AG09319 (cell line): ENCODE measurements around the gene PPY.

Source experiments
- DNase-seq: peaks from one replicate; pipeline ENCODE4 v3.0.0-alpha.2; 2010; ENCODE audit warnings: low read depth; ENCODE audit errors: extremely low read depth
- CTCF ChIP-seq: IDR thresholded peaks from 2 replicates; pipeline ENCODE4 v1.5.1; 2011; ENCODE audit warnings: low read depth, mild to moderate bottlenecking, inconsistent platforms, low read length, moderate library complexity

Gene PPY

DNA sequence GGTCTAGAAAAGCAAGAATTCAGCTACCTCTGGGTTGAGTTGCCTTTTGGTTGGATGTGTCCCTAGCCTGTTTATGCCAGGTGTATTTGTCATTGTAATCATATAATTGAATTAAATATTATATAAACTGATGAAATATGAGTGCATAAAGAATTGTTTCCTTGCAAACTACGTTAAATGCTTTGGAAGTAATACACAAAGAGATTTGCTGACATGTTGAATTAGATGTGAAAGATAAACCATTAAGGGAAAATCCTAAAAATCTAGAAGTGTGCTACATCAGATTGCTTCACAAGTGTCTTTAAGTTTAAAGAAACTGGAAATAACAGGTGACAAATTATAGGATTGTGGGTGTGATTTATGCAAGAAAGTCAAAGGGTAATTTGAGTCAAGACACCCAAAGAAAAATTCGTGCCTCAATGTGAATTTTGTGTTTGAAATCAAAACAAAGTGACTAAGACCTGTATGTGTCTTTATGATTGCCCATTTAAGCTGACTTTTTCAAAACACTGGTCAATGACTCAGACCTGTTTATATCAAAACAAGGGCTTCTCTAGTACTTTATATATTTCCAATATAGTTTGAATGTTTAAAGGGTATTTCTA is 16.6 kb upstream of the PPY start:
- no peak for TF ChIP-seq CTCF
- DNase-seq = no peak

- DNase-seq = no peak
- TF ChIP-seq CTCF = no peak
Observed at GRCh38 chr17:43956222-43956621, 13.9 kb upstream of the PPY start.

DNA sequence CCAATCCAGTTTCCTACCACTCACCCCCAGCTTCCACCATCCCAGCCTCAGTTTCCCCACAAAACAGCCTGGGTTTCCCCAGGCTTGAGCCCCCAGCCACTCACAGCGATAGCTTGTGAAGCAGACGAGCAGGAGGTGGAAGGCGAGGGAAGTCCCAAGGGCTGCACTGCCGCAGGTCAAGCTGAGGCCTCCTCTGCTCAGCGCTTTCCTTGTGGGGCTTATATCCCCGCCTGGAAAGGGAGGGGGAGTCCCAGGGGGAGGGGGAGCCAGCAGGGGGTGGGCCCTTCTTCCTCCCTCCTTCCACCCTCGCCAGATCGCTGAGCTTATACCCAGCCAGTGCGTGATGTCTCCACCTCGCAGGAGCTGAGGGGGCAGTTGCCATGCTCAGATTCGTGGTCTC is 11.5 kb upstream of the PPY start, which contains the start of gene PYY:
Gene PYY, minus strand, starts transcription at position 195 of the 400 bp plus-strand sequence. CDS start 457 bp downstream, outside the sequence.
- DNase-seq = no peak
- no peak for TF ChIP-seq CTCF

GRCh38 chr17:43952724-43953666 is 10.7 kb upstream of the PPY start:
- TF ChIP-seq CTCF = no peak
- no peak for DNase-seq

GRCh38 chr17:43952351-43952723 is 10.1 kb upstream of the PPY start:
- no peak for DNase-seq
- TF ChIP-seq CTCF = no peak

GRCh38 chr17:43951750-43952149 is 9.5 kb upstream of the PPY start:
- no peak for DNase-seq
- no peak for TF ChIP-seq CTCF

- no peak for DNase-seq
- TF ChIP-seq CTCF = no peak
Observed at GRCh38 chr17:43950554-43950953, 8.3 kb upstream of the PPY start.
